Measurements from ENCODE around the gene KLK10.

DNA sequence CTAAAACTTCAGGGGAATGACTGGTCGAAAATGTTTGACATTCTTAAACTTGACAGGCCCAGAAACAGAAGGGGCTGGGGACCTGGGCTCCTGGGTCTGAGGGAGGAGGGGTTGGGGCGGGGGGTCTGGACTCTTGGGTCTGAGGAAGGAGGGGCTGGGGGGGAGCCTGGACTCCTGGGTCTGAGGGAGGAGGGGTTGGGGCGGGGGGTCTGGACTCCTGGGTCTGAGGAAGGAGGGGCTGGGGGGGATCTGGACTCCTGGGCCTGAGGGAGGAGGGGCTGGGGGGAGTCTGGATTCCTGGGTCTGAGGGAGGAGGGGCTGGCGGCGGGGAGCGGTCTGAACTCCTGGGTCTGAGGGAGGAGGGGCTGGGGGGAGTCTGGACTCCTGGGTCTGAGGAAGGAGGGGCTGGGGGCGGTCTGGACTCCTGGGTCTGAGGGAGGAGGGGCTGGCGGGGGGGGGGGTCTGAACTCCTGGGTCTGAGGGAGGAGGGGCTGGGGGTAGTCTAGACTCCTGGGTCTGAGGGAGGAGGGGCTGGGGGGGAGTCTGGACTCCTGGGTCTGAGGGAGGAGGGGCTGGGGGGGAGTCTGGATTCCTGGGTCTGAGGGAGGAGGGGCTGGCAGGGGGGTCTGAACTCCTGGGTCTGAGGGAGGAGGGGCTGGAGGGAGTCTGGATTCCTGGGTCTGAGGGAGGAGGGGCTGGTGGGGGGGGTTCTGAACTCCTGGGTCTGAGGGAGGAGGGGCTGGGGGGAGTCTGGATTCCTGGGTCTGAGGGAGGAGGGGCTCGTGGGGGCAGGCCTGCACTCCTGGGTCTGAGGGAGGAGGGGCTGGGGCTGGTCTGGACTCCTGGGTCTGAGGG, 44.6 kb downstream of the KLK10 start:
- TF ChIP-seq, protein P1, sequence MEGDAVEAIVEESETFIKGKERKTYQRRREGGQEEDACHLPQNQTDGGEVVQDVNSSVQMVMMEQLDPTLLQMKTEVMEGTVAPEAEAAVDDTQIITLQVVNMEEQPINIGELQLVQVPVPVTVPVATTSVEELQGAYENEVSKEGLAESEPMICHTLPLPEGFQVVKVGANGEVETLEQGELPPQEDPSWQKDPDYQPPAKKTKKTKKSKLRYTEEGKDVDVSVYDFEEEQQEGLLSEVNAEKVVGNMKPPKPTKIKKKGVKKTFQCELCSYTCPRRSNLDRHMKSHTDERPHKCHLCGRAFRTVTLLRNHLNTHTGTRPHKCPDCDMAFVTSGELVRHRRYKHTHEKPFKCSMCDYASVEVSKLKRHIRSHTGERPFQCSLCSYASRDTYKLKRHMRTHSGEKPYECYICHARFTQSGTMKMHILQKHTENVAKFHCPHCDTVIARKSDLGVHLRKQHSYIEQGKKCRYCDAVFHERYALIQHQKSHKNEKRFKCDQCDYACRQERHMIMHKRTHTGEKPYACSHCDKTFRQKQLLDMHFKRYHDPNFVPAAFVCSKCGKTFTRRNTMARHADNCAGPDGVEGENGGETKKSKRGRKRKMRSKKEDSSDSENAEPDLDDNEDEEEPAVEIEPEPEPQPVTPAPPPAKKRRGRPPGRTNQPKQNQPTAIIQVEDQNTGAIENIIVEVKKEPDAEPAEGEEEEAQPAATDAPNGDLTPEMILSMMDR (conservative IDR thresholded peaks at IDR 0.05 in 1 of 2, IDR thresholded peaks at IDR 0.05 in 1 of 2; ENCODE audit: low read depth in 1 of 2, low read length in 2 of 2), result no peak
- TF ChIP-seq EZH2 (IDR thresholded peaks at IDR 0.05; ENCODE audit: low read length, missing control alignments), result no peak

Data from fibroblast of lung (primary cell).